GM19240 (cell line): ENCODE results near the gene SYNGR4.
"Not testable (repeated sequence)": the region's sequence is repeated elsewhere in the genome, so short reads cannot be mapped to it uniquely, and the experiment has no call there.

ENCODE experiments used
- DNase-seq: peaks from one replicate; pipeline ENCODE4 v3.0.0; 2011; ENCODE audit warnings: low spot score; ENCODE audit not compliant: insufficient read length

SYNGR4 gene

DNA sequence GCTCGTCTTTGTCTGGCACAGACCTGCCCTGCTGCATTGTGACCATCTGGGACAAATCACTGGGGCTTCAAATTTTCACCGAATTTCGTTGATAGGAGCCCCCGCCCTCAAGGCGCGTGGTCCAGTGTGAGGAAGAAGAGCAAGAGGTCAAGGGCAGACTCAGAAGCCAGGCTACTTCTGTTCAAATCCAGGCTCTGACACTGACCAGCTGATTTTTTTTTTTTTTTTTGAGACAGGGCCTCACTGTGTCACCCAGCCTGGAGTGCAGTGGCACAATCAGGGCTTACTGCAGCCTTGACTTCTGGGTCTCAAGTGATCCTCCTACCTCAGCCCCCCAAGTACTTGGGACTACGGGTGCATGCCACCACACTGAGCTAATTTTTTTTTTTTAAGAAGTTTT, 7.2 kb downstream of the SYNGR4 start:
- no peak for DNase-seq

DNA sequence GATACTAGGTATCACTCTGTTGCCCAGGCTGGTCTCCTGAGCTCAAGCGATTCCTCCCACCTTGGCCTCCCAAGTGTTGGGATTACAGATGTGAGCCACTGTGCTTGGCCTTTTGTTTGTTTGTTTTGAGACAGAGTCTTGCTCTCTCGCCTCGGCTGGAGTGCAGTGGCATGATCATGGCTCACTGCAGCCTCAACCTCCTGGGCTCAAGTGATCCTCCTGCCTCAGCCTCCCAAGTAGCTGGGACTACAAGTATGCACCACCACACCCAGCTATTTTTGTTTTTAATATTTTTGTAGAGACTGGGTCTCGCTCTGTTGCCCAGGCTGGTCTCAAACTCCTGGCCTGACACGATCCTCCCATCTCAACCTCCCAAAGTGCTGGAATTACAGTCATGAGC, 7.6 kb downstream of the SYNGR4 start:
- DNase-seq, result not testable (repeated sequence)

DNA sequence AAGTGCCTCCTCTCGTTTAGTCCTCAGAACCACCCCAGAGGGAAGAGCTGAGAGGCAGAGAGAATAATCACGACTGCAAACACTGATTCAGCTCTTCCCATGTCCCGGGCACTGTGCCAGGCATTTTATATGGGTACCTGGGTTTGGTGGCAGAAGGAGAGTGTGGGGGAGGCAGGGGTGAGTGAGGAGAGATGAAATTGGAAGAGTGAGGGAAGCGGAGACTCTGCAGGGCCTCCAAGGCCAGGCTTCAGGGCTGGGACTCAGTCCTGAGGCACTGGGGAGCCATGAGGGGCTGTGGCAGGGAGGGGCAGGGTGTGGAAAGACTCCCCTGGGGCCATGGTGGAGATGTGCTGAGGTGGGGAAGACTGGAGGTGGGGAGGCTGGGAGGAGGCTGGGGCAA, 8.7 kb downstream of the SYNGR4 start:
- no peak for DNase-seq

DNA sequence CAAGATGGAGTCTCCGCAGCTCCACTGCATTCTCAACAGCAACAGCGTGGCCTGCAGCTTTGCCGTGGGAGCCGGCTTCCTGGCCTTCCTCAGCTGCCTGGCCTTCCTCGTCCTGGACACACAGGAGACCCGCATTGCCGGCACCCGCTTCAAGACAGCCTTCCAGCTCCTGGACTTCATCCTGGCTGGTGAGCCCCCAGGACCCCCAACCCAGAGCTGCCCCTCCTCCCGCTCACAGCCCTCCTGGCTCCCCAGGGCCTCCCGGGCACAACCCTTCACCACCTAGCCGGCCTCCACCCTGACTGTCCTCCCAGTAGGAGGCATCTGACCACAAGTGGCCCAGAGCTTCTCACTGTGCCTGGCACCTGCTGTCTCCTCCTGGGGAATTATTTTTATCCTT, 9.4 kb downstream of the SYNGR4 start:
- DNase-seq, result no peak

DNA sequence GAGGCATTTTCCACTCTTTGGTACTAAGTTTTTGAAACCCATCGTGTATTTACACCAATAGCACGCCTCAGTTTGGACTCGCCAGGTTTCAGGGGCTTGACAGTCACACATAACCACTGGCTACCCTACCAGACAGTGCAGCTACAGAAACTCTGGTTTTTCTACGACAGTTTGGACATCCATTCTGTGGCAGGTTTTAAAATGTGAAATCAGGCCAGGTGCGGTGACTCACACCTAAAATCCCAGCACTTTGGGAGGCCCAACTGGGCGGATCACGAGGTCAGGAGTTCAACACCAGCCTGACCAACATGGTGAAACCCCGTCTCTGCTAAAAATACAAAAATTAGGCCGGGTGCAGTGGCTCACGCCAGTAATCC, 14.0 kb downstream of the SYNGR4 start:
- no peak for DNase-seq

- DNase-seq, result no peak
Observed at GRCh38 chr19:48379058-48379457, 14.9 kb downstream of the SYNGR4 start.

- no peak for DNase-seq
Observed at GRCh38 chr19:48381178-48381950, 17.2 kb downstream of the SYNGR4 start.

DNA sequence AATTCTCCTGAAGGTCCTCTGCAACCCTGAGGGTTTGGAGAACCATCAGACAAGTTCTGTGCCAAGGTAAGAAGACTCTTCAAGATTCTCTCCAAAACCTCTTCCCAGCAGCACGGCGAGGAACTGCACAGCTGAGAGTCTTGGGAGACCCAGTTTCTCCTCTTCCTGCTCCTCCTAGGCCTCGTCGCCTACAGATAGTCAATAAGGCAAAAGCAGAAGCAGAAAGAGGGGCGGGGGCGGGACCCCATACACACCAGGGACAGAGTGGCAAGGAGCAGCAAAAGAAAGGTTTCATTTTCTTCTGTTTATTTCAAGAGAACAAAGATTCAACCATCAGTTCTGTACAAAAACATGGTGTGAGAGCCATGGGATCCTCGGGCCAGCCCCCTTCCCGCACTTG, 18.1 kb downstream of the SYNGR4 start:
- no peak for DNase-seq

GRCh38 chr19:48385461-48386087, 21.4 kb downstream of the SYNGR4 start:
- no peak for DNase-seq

DNA sequence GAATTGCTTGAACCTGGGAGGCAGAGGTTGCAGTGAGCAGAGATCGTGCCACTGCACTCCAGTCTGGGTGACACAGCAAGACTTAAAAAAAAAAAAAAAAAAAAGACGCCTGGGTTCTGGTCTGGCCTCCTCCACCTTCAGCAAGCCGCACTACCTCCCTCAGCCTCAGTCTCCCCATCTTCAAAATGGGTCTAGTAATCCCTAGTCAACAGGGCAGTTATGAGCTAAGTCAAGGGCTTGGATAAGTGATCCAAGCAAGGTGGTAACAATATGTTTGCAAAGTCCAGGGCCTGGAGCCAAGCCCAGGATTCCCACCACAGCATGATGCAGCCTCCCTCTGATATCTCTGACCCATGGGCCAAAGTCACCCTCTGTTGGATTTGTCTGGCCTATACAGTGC, 22.8 kb downstream of the SYNGR4 start:
- no peak for DNase-seq

GRCh38 chr19:48390188-48391099, 26.3 kb downstream of the SYNGR4 start:
- peak; percentile 32 for DNase-seq

- peak; percentile 69 for DNase-seq
Observed at GRCh38 chr19:48391100-48392005, 27.2 kb downstream of the SYNGR4 start, which contains the start of gene KDELR1. TSS of gene KDELR1 (minus strand) at chr19:48391551. CDS start at chr19:48391358, 193 bp downstream.

DNA sequence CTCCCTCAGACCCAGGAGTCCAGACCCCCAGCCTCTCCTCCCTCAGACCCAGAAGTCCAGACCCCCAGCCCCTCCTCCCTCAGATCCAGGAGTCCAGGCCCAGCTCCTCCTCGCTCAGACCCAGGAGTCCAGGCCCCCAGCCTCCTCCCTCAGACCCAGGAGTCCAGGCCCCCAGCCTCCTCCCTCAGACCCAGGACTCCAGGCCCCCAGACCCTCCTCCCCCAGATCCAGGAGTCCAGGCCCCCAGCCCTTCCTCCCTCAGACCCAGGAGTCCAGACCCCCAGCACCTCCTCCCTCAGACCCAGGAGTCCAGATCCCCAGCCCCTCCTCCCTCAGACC, 27.8 kb downstream of the SYNGR4 start:
- not testable (repeated sequence) for DNase-seq

DNA sequence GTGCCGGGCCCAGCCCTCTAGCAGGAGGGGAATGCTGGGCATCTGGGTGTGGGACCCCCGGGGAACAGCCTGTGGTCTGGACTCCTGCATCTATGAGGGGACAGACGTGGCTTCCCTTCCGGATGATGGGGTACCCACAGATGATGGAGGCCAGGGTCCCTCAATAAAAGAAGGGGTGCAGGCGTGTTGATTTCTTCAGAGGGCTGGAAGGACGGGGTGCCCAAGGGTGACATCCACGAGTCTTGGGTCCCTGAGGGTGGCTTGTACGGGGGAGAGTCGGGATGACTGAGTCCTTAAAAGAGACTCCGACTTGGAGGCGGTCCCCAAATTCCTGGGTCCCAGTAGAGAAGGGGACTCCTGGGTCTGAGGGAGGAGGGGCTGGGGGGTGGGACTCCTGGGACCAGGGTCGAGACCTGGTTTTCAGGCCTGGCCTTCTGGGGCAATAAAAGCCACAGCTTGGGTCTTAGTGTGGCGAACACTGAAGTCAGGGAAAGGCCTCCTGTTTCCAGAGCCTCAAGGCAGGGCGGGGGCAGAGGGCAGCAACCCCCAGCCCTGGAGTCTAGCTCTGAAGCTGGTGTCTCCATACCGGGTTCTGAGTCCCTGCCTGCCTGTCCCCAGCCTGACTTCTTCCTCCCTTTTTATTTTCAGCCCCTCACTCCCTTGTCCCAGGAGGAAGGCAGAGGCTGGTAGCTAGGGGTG, 28.8 kb downstream of the SYNGR4 start:
- DNase-seq, result no peak

- DNase-seq, result no peak
Observed at GRCh38 chr19:48393559-48394330, 29.6 kb downstream of the SYNGR4 start, which contains the start of gene GRIN2D. TSS of gene GRIN2D (plus strand) at chr19:48393668. CDS start at chr19:48398393, 4,725 bp downstream.

DNA sequence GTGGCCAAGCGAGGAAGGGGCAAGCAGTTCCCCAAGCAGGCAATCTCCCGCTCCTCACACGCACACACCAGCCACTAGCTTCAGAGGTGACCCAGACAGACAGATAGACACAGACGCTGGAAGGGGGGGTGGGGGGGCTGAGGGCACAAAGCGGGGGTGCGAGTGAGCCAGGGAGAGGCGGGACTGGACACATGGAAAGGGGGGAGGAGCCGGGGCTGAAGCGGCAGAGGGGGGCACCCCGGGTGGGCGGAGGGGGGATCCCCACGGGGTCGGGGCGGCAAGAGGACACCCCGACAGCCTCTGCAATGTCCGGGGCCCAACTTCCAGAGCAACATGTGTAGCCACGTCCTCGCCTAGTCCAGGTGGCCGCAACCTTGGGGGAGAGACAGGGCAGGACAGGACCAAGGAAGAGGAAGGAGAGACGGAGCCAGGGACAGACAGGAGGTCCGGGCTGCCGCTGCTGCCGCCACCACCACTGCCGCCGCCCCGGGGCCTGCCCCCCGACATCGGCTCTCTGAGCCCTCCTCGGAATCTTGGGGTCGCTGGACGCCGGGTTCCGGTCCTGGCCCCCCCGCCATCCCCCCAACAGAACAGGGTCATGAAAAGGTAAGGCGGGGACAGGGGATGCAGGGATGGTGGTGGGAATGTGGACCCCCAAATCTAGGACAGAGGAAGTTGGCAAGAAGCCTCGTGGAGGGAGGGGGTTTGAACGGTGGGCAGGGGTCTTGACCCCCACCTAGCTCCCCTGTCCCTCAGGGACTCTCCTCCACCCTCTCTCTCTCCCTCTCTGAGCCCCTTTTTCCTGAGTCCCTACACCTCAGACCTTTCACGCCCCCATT, 30.4 kb downstream of the SYNGR4 start:
- no peak for DNase-seq

- no peak for DNase-seq
Observed at GRCh38 chr19:48395170-48395455, 30.9 kb downstream of the SYNGR4 start.

- DNase-seq, result no peak
Observed at GRCh38 chr19:48395499-48395898, 31.3 kb downstream of the SYNGR4 start.
